HepG2 (cell line): ENCODE measurements around the gene CLIC1. TPM values are rescaled to one million over a fixed set of nuclear protein-coding genes. Genes with fewer than 3 reads are reported as not detected.

Experiments
- FOXC1 ChIP-seq: sonication (generic); formaldehyde crosslinking; IDR thresholded peaks from 2 replicates; pipeline ENCODE4 v1.8.0; 2022; ENCODE audit warnings: mild to moderate bottlenecking, missing genetic modification reagents, borderline replicate concordance
- GATAD2A ChIP-seq: IDR thresholded peaks from 2 replicates; pipeline ENCODE4 v1.6.1; 2016
- HES4 ChIP-seq: sonication (generic); formaldehyde crosslinking; IDR thresholded peaks from 2 replicates; pipeline ENCODE4 v1.9.0; 2021; ENCODE audit warnings: mild to moderate bottlenecking, missing genetic modification reagents, borderline replicate concordance
- HNRNPUL1 ChIP-seq: fragments of 200-400 bp; formaldehyde crosslinking; IDR thresholded peaks from 2 replicates; pipeline ENCODE4 v1.6.1; 2017; ENCODE audit warnings: low read depth, mild to moderate bottlenecking, low read length, moderate library complexity
- NFE2 ChIP-seq: sonication (generic); formaldehyde crosslinking; IDR thresholded peaks from 2 replicates; pipeline ENCODE4 v1.4.0; 2020; ENCODE audit warnings: missing genetic modification reagents
- NR2F1 ChIP-seq, 2 experiments: fragments of 450-650 bp in 1 of 2; formaldehyde crosslinking in 1 of 2; IDR thresholded peaks; 2 replicates each; pipeline versions ENCODE4 v1.5.0 to v1.6.1; 2016 to 2020; ENCODE audit warnings: mild to moderate bottlenecking in 1 of 2, missing compliant biosample characterization in 1 of 2, missing genetic modification reagents in 1 of 2, moderate library complexity in 1 of 2
- NR2F2 ChIP-seq: IDR thresholded peaks from 2 replicates; pipeline ENCODE4 v1.6.1; 2012; ENCODE audit warnings: low read depth, inconsistent platforms, borderline replicate concordance
- SNAI1 ChIP-seq: sonication (generic); formaldehyde crosslinking; IDR thresholded peaks from 2 replicates; pipeline ENCODE4 v1.5.0; 2020; ENCODE audit warnings: mild to moderate bottlenecking, missing genetic modification reagents, borderline replicate concordance
- SUZ12 ChIP-seq: fragments of 150-350 bp; IDR thresholded peaks from 2 replicates; pipeline ENCODE4 v1.6.1; 2014; ENCODE audit warnings: low read depth, low read length
- U2AF2 ChIP-seq: fragments of 200-400 bp; formaldehyde crosslinking; IDR thresholded peaks from 2 replicates; pipeline ENCODE4 v1.6.1; 2017; ENCODE audit warnings: low read depth, mild to moderate bottlenecking, low read length
- ZC3H13 ChIP-seq: sonication (generic); formaldehyde crosslinking; IDR thresholded peaks from 2 replicates; pipeline ENCODE4 v1.8.1; 2023; ENCODE audit warnings: mild to moderate bottlenecking, missing genetic modification reagents, moderate library complexity
- ZNF44 ChIP-seq: sonication (generic); formaldehyde crosslinking; IDR thresholded peaks from 2 replicates; pipeline ENCODE4 v1.5.1; 2020; ENCODE audit warnings: mild to moderate bottlenecking, missing genetic modification reagents
- ZNF761 ChIP-seq: sonication (generic); formaldehyde crosslinking; conservative IDR thresholded peaks from 2 replicates; pipeline ENCODE4 v1.4.0; 2020; ENCODE audit warnings: mild to moderate bottlenecking, missing genetic modification reagents
- ZNF772 ChIP-seq: sonication (generic); formaldehyde crosslinking; IDR thresholded peaks from 2 replicates; pipeline ENCODE4 v1.5.0; 2020; ENCODE audit warnings: mild to moderate bottlenecking, missing genetic modification reagents
- ZNF776 ChIP-seq: sonication (generic); formaldehyde crosslinking; IDR thresholded peaks from 2 replicates; pipeline ENCODE4 v1.4.0; 2020; ENCODE audit warnings: mild to moderate bottlenecking, missing genetic modification reagents
- ZZZ3 ChIP-seq: sonication (generic); formaldehyde crosslinking; IDR thresholded peaks from 2 replicates; pipeline ENCODE4 v1.4.0; 2020; ENCODE audit warnings: missing genetic modification reagents, mild to moderate bottlenecking, borderline replicate concordance
- polyA plus RNA-seq, 8 experiments: library from polyadenylated mRNA; depleted of rRNA in 3 of 8; stranded (reverse) in 7 of 8; unstranded in 1 of 8; fragments of >200 nt; fragmentation: Illumina TruSeq in 4 of 8; extraction: Trizol in 4 of 8; gene quantifications; 2 replicates each; pipeline versions ENCODE4 v1.2.1 to v1.2.3, GENCODE V29; 2011 to 2016; ENCODE audit warnings: low read depth in 4 of 8, missing spikeins in 1 of 8, mixed read lengths in 1 of 8; ENCODE audit not compliant: insufficient read depth in 1 of 8
- total RNA-seq, 5 experiments: library from RNA; depleted of rRNA; stranded (reverse); fragments of >200 nt; fragmentation: Illumina TruSeq; extraction: Trizol; gene quantifications; 2 replicates each; pipeline ENCODE4 v1.2.3, GENCODE V29; 2016; ENCODE audit warnings: low read depth in 1 of 5
- TF ChIP-seq, protein P1 (sequence below): sonication (generic); formaldehyde crosslinking; IDR thresholded peaks from 2 replicates; pipeline ENCODE4 v1.8.1; 2022; ENCODE audit warnings: mild to moderate bottlenecking, missing genetic modification reagents
- TF ChIP-seq, protein P2 (sequence below): sonication (generic); formaldehyde crosslinking; conservative IDR thresholded peaks from 2 replicates; pipeline ENCODE4 v1.5.0; 2020; ENCODE audit warnings: missing genetic modification reagents
- TF ChIP-seq, protein P3 (sequence below): sonication (generic); formaldehyde crosslinking; IDR thresholded peaks from 2 replicates; pipeline ENCODE4 v1.9.0; 2021; ENCODE audit warnings: missing genetic modification reagents, borderline replicate concordance
- TF ChIP-seq, protein P4 (sequence below): sonication (generic); IDR thresholded peaks from 2 replicates; pipeline ENCODE4 v1.6.1; 2016; ENCODE audit warnings: low read depth, borderline replicate concordance

Gene CLIC1
- total and polyA plus RNA-seq, 2 of the 13 experiments (the other 11 are each of a cell fraction or from before 2014, with no cell fraction given): 602 to 891 TPM

DNA sequence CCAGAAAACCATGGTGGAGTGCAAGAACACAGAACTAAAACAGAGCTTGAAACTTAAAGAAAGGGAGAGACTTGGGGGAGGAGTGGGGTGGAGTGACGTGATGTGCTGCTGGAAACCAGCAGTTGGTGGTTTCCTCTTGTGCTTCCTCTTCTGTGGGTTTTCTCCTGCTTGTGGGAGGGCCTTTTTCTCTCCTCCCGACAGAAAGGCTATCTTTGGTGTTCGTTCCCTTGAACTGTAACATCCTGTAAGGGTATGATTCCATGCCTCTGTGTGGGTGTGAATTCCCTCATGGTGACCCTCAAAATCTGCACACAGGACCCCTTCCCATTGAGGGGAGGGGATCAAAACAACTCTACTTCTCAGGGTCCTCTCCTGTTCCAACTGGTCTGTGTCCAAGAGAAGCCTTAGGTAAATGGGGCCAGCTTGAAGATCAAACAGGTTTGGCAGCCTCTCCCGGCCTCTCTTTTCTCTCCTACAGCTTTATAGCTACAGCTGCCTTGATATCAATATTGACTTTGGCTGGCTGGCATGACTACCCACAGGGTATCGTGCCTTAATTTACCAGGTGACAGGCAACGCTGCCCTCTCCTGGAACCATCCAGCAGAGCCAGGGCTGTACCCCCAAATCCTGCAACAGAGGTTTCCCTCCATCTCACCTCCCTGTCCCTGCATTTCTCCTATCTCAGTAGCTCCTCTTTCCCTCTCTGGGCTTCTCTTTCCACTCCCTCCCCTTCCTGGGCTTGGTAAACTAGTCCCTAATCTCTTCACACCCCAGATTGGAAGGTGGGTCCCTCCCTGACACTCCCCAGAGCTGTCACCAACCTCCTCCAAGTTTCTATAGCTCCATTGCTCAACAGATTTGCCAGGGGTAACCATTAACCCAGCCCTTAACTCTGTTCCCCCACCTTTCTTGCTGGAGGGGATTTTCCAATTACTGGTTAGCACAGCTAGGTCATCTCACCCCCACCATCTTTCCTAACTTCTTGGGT lies 2.0 kb upstream of the CLIC1 start (continued):
- TF ChIP-seq, protein P1, sequence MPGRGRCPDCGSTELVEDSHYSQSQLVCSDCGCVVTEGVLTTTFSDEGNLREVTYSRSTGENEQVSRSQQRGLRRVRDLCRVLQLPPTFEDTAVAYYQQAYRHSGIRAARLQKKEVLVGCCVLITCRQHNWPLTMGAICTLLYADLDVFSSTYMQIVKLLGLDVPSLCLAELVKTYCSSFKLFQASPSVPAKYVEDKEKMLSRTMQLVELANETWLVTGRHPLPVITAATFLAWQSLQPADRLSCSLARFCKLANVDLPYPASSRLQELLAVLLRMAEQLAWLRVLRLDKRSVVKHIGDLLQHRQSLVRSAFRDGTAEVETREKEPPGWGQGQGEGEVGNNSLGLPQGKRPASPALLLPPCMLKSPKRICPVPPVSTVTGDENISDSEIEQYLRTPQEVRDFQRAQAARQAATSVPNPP: peak; percentile 35; the same call in 1 of the 2 replicates
- TF ChIP-seq, protein P2, sequence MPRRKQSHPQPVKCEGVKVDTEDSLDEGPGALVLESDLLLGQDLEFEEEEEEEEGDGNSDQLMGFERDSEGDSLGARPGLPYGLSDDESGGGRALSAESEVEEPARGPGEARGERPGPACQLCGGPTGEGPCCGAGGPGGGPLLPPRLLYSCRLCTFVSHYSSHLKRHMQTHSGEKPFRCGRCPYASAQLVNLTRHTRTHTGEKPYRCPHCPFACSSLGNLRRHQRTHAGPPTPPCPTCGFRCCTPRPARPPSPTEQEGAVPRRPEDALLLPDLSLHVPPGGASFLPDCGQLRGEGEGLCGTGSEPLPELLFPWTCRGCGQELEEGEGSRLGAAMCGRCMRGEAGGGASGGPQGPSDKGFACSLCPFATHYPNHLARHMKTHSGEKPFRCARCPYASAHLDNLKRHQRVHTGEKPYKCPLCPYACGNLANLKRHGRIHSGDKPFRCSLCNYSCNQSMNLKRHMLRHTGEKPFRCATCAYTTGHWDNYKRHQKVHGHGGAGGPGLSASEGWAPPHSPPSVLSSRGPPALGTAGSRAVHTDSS (CRISPR knock-in tag): 0 out of 2 replicates have a peak, but pooled peaks have one; percentile 19
- TF ChIP-seq ZNF772 (CRISPR knock-in tag): peak; percentile 78
- 0 out of 2 replicates have a peak, but pooled peaks have one; percentile 71 for TF ChIP-seq FOXC1
- TF ChIP-seq NFE2 (CRISPR knock-in tag): no peak
- TF ChIP-seq SUZ12: no peak
- TF ChIP-seq GATAD2A (CRISPR knock-in tag): peak; percentile 88
- TF ChIP-seq SNAI1 (CRISPR knock-in tag): no peak
- no peak for TF ChIP-seq NR2F2
- TF ChIP-seq ZC3H13: no peak
- no peak for TF ChIP-seq HES4 (CRISPR knock-in tag)
- peak; percentile 39; the same call in 1 of the 2 replicates for TF ChIP-seq HNRNPUL1
- 0 out of 2 replicates have a peak, but pooled peaks have one; percentile 23 for TF ChIP-seq ZZZ3 (CRISPR knock-in tag)
- peak; percentile 34; the same call in 1 of the 2 replicates for TF ChIP-seq ZNF761
- TF ChIP-seq, protein P3, sequence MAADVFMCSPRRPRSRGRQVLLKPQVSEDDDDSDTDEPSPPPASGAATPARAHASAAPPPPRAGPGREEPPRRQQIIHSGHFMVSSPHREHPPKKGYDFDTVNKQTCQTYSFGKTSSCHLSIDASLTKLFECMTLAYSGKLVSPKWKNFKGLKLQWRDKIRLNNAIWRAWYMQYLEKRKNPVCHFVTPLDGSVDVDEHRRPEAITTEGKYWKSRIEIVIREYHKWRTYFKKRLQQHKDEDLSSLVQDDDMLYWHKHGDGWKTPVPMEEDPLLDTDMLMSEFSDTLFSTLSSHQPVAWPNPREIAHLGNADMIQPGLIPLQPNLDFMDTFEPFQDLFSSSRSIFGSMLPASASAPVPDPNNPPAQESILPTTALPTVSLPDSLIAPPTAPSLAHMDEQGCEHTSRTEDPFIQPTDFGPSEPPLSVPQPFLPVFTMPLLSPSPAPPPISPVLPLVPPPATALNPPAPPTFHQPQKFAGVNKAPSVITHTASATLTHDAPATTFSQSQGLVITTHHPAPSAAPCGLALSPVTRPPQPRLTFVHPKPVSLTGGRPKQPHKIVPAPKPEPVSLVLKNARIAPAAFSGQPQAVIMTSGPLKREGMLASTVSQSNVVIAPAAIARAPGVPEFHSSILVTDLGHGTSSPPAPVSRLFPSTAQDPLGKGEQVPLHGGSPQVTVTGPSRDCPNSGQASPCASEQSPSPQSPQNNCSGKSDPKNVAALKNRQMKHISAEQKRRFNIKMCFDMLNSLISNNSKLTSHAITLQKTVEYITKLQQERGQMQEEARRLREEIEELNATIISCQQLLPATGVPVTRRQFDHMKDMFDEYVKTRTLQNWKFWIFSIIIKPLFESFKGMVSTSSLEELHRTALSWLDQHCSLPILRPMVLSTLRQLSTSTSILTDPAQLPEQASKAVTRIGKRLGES (CRISPR knock-in tag): 0 out of 2 replicates have a peak, but pooled peaks have one; percentile 43
- TF ChIP-seq NR2F1 (CRISPR knock-in tag; IDR thresholded peaks at IDR 0.05): no peak
- TF ChIP-seq, protein P4, sequence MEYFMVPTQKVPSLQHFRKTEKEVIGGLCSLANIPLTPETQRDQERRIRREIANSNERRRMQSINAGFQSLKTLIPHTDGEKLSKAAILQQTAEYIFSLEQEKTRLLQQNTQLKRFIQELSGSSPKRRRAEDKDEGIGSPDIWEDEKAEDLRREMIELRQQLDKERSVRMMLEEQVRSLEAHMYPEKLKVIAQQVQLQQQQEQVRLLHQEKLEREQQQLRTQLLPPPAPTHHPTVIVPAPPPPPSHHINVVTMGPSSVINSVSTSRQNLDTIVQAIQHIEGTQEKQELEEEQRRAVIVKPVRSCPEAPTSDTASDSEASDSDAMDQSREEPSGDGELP: peak; percentile 41; the same call in 1 of the 2 replicates
- no peak for TF ChIP-seq ZNF44 (CRISPR knock-in tag)
- no peak; the same call in 1 of the 2 replicates for TF ChIP-seq ZNF776 (CRISPR knock-in tag)
- TF ChIP-seq U2AF2: no peak
